Natural killer cell treated with Interleukin-12 subunit alpha and Interleukin-12 subunit beta and Interleukin-15 and Interleukin-18, amount 100 ng/mL, for 72 hours (primary cell): Measurements from ENCODE around the gene ZNF354B. TPM values are rescaled to one million over a fixed set of nuclear protein-coding genes. Genes with fewer than 3 reads are reported as not detected.
"Not testable (repeated sequence)": the region's sequence is repeated elsewhere in the genome, so short reads cannot be mapped to it uniquely, and the experiment has no call there.

Experiments used
- ATAC-seq, 2 donors: fragments of 150-1000 bp; cut with Tn5 transposase in 1 of 2; sonication (Bioruptor Pico), chemical (Tn5 transposase) in 1 of 2; 2 replicates each; pipeline ENCODE4 v1.10.0; 2021
- DNase-seq: peaks from one replicate; pipeline ENCODE4 v3.0.0; 2022; ENCODE audit warnings: low spot score
- H3K27ac Mint-ChIP-seq, 2 donors: 1 replicate in 1 of 2; 2 replicates in 1 of 2; pipeline ENCODE4 v1.8.0; 2022; ENCODE audit warnings: mixed read lengths in 2 of 2, mild to moderate bottlenecking in 1 of 2, moderate library complexity in 1 of 2
- H3K27me3 Mint-ChIP-seq, 2 donors: 1 replicate in 1 of 2; 2 replicates in 1 of 2; pipeline ENCODE4 v1.8.0; 2022; ENCODE audit warnings: mixed read lengths in 2 of 2
- H3K36me3 Mint-ChIP-seq: one replicate; pipeline ENCODE4 v1.8.0; 2022; ENCODE audit warnings: mixed read lengths
- H3K4me1 Mint-ChIP-seq, 2 donors: 1 replicate in 1 of 2; 2 replicates in 1 of 2; pipeline ENCODE4 v1.8.0; 2022; ENCODE audit warnings: low read depth in 2 of 2, mixed read lengths in 2 of 2, mild to moderate bottlenecking in 1 of 2
- H3K4me3 Mint-ChIP-seq: one replicate; pipeline ENCODE4 v1.8.0; 2022; ENCODE audit warnings: mixed read lengths
- H3K9me3 Mint-ChIP-seq: 2 replicates; pipeline ENCODE4 v1.8.0; 2022; ENCODE audit warnings: mixed read lengths
- total RNA-seq, 2 donors: library from RNA; stranded (reverse); gene quantifications; one replicate each; pipeline ENCODE4 v1.2.3, GENCODE V29; 2022

ZNF354B gene
- total RNA-seq: 10 to 100 TPM; 10.3 to 18.7 TPM

DNA sequence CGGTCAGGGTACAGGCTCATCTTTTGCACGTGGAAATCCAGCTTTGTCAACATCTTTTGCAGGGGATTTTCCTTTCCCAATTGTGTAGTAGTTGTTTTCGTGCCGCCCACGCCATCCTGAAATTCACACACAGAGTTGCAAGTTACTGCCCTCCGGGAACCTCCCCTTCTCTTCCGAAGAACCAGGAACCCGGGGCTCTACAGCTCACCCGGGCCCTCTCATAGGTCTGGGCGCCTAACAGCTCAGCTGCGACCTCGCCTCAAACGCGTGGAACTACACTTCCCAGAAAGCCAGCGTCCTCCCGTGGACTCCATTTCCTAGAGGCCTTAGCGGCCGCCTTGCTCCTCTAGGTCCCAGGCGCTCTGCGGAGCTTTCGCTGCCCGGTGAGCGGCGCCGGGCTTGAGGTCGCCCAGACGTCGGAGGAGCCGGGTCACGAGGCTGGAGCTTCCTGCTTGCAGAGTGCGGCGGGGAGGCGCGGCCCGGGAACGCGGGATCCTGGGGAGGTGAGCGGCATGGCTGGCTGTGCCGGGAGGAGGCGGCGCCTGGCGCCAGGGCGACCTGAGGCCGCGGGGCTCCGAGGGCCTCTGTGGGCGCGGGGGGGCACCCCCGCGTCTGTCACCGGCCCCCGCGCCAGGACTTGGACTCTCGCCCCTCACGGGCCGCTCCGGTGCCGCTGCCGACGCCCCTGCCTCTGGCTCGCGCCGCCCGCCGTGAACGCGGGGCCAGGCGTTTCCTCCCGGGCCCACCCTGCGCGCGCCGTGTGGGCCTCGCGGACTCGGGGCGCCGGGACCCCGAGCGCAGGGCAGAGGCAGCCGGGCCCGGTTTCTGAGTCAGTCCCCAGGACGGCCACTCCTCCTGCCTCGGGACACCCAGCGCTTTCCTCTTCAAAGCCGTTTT is at the start of gene ZNF354B:
ZNF354B (plus strand) TSS at position 329 of the 897 bp plus-strand sequence. CDS start 1,095 bp downstream, outside the sequence.
- H3K27me3 Mint-ChIP-seq: no peaks in the 10 kb centered on the region
- H3K36me3 Mint-ChIP-seq: peaks cover 13% of the 10 kb centered on the region
- no peaks in the 10 kb centered on the region for H3K9me3 Mint-ChIP-seq
- peaks cover 19 to 21% of the 10 kb centered on the region in 2 donors for H3K4me1 Mint-ChIP-seq
- DNase-seq: peak; percentile 88
- peak; percentile 95 to 96 for ATAC-seq
- H3K27ac Mint-ChIP-seq: peak within 1 kb of the TSS; percentile 22 to 81
- H3K4me3 Mint-ChIP-seq: peak within 1 kb of the TSS; percentile 88

- Mint-ChIP-seq H3K27me3 (peaks cover 16 to 18% of the 10 kb centered on the region in 2 donors), H3K36me3 (no peaks in the 10 kb centered on the region)
Measured at GRCh38 chr5:178817506-178817905, 42.2 kb upstream of the ZNF354B start.

GRCh38 chr5:178818094-178818493 is 41.7 kb upstream of the ZNF354B start:
- peak in 1 of 2 donors; percentile 24 for ATAC-seq
- H3K9me3 Mint-ChIP-seq: no peaks in the 10 kb centered on the region

More at GRCh38 chr5:178817506-178817905, 42.2 kb upstream of the ZNF354B start:
- Mint-ChIP-seq H3K4me1 (no peaks in the 10 kb centered on the region), H3K27ac (no peak overlapping the region), H3K4me3 (no peak overlapping the region), H3K9me3 (no peaks in the 10 kb centered on the region)
- ATAC-seq: no peak
- no peak for DNase-seq

DNA sequence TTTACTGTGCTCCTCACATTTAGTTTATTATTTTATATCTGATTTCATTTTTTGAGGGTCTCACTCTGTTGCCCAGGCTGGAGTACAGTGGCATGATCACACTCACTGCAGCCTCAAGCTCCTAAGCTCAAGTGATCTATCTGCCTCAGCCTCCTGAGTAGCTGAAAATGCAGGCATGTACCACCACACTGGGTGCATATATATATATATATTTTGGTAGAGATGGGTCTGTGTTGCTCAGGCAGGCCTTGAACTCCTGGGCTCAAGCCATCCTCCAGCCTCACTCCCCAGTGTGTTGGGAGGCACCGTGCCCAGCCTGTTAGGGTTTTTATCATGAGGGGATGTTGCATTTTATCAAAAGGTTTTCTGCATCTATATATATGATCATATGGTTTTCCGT is 39.8 kb upstream of the ZNF354B start:
- H3K9me3 Mint-ChIP-seq: no peaks in the 10 kb centered on the region
- H3K4me1 Mint-ChIP-seq: no peaks in the 10 kb centered on the region
- H3K36me3 Mint-ChIP-seq: no peaks in the 10 kb centered on the region
- ATAC-seq (peak in 1 of 2 donors; percentile 38), DNase-seq (no peak)
- no peak overlapping the region for H3K4me3 Mint-ChIP-seq
- no peak overlapping the region for H3K27ac Mint-ChIP-seq
- peaks cover 11% of the 10 kb centered on the region in 2 donors for H3K27me3 Mint-ChIP-seq

More at GRCh38 chr5:178818094-178818493, 41.7 kb upstream of the ZNF354B start:
- Mint-ChIP-seq H3K36me3 (no peaks in the 10 kb centered on the region), H3K4me1 (no peaks in the 10 kb centered on the region), H3K27ac (no peak overlapping the region), H3K4me3 (no peak overlapping the region), H3K27me3 (peaks cover 14 to 16% of the 10 kb centered on the region in 2 donors)
- no peak for DNase-seq

- no peak overlapping the region for H3K4me3 Mint-ChIP-seq
- no peaks in the 10 kb centered on the region for H3K4me1 Mint-ChIP-seq
- H3K36me3 Mint-ChIP-seq: no peaks in the 10 kb centered on the region
- H3K27ac Mint-ChIP-seq: no peak overlapping the region
- DNase-seq (no peak), ATAC-seq (no peak)
- no peaks in the 10 kb centered on the region for H3K9me3 Mint-ChIP-seq
- H3K27me3 Mint-ChIP-seq: peaks cover 0 to 8% of the 10 kb centered on the region in 2 donors
Measured at GRCh38 chr5:178825444-178825843, 34.3 kb upstream of the ZNF354B start.

- Mint-ChIP-seq H3K4me3 (no peak overlapping the region), H3K4me1 (no peaks in the 10 kb centered on the region), H3K27ac (no peak overlapping the region), H3K27me3 (peaks cover 0 to 8% of the 10 kb centered on the region in 2 donors), H3K9me3 (no peaks in the 10 kb centered on the region), H3K36me3 (no peaks in the 10 kb centered on the region)
- ATAC-seq (no peak), DNase-seq (no peak)
Measured at GRCh38 chr5:178826216-178826615, 33.5 kb upstream of the ZNF354B start.

- Mint-ChIP-seq H3K27me3 (peaks cover 0 to 9% of the 10 kb centered on the region in 2 donors), H3K9me3 (no peaks in the 10 kb centered on the region), H3K4me3 (no peak overlapping the region), H3K36me3 (no peaks in the 10 kb centered on the region), H3K27ac (no peak overlapping the region), H3K4me1 (no peaks in the 10 kb centered on the region)
- DNase-seq (no peak), ATAC-seq (no peak)
Measured at GRCh38 chr5:178827636-178828035, 32.1 kb upstream of the ZNF354B start.

DNA sequence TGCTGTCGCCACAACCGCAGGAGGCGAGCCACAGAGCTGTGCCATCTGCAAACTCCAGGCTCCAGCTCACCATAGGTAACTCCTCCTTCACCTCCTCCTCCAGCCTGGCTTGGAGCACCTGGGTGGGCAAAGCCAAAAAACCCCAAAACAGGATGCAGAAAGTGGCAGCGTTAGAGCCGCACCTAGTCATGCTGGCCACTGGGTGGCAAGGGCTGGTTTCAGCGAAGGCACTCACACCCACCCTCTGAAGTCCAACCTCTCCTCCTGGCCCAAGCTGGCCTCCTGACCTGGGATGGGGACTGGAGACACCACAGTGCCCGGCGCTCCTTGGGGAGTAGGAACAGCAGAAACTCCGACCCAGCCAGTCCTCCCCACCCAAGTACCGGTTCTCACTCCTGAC is 28.7 kb upstream of the ZNF354B start:
- H3K36me3 Mint-ChIP-seq: no peaks in the 10 kb centered on the region
- peaks cover 8 to 14% of the 10 kb centered on the region in 2 donors for H3K27me3 Mint-ChIP-seq
- DNase-seq: no peak
- no peaks in the 10 kb centered on the region for H3K9me3 Mint-ChIP-seq
- H3K27ac Mint-ChIP-seq: no peak overlapping the region
- peak in 1 of 2 donors; percentile 6 for ATAC-seq
- H3K4me3 Mint-ChIP-seq: no peak overlapping the region
- no peaks in the 10 kb centered on the region for H3K4me1 Mint-ChIP-seq

GRCh38 chr5:178832618-178833201 is 27.0 kb upstream of the ZNF354B start:
- Mint-ChIP-seq H3K27me3 (peaks cover 13 to 14% of the 10 kb centered on the region in 2 donors), H3K36me3 (no peaks in the 10 kb centered on the region)

DNA sequence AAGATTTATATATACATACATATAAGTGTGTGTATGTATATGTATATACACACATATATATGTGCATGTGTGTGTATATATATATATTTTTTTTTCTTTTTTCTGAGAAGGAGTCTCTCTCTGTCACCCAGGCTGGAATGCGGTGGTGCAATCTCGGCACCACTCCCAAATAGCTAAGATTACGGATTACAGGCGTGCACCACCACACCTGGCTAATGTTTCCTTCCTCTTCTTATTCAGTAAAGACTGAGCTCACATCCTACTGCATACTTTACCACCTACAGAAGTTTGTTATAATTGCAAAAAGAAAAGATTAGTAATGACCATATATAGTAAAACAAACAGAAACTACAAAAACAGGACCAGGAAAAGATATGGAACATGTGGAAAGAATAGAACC is 23.1 kb upstream of the ZNF354B start:
- DNase-seq: no peak
- no peaks in the 10 kb centered on the region for H3K9me3 Mint-ChIP-seq
- H3K27me3 Mint-ChIP-seq: peaks cover 11 to 21% of the 10 kb centered on the region in 2 donors
- H3K27ac Mint-ChIP-seq: no peak overlapping the region
- no peak for ATAC-seq
- H3K4me3 Mint-ChIP-seq: no peak overlapping the region
- H3K4me1 Mint-ChIP-seq: no peaks in the 10 kb centered on the region
- H3K36me3 Mint-ChIP-seq: no peaks in the 10 kb centered on the region

More at GRCh38 chr5:178832618-178833201, 27.0 kb upstream of the ZNF354B start:
- H3K27ac Mint-ChIP-seq: no peak overlapping the region
- no peaks in the 10 kb centered on the region for H3K9me3 Mint-ChIP-seq
- no peak for ATAC-seq
- no peaks in the 10 kb centered on the region for H3K4me1 Mint-ChIP-seq
- no peak for DNase-seq
- H3K4me3 Mint-ChIP-seq: no peak overlapping the region

DNA sequence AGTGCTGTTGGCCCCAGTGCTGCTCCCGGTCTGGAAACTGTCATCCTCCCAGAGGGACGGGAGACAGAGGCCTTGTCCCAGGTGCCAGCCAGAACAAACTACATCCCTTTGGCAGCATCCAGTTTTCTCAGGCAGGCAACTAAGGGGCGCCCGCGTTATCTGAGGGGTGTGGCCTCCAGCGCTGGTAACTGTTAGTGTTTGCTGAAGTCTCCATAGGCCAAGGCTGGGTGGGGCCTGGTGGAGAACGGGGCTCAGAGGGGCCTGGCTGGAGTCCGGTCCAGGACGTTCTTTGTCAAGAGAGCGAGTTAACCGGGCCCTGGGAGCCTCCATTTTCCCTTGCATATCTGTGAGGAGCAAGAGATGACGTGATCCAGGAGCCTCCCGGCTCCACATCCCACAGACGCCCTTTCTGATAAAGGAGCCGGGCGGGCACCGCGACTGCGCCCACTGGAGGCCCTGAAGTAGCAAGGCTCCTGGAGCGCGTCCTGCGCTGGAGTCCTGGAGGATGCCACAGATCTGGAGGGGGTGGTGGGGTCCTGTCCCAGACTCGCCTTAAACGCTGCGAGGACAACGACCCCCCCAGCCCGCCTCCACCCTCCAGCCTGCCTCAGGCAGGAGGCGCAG is 20.9 kb upstream of the ZNF354B start:
- not testable (repeated sequence) for H3K27ac Mint-ChIP-seq, H3K4me1 Mint-ChIP-seq, DNase-seq, H3K4me3 Mint-ChIP-seq, H3K9me3 Mint-ChIP-seq, H3K36me3 Mint-ChIP-seq, ATAC-seq
- peaks cover 5 to 16% of the 10 kb centered on the region in 2 donors for H3K27me3 Mint-ChIP-seq

DNA sequence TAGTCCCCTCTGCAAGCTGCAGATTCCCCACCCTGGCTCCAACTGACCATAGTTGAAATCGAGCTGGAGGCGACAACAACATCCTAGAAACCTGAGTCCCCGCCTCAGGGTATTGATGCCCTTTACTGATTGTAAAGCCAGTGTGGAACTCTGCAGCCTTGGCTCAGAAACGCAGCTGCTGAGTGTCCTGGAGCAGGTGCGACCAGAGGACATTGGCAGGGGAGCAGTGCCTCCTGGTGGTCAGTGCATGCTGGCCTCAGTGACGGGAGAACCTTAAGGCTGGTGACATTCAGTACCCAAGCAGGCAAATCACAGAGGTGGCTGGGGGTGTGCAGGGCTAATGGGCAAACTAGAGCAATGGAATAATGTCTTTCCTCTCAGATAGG is 20.4 kb upstream of the ZNF354B start:
- ATAC-seq: peak; percentile 40 to 50
- no peaks in the 10 kb centered on the region for H3K36me3 Mint-ChIP-seq

GRCh38 chr5:178840399-178840798 is 19.4 kb upstream of the ZNF354B start:
- DNase-seq, H3K9me3 Mint-ChIP-seq, ATAC-seq, H3K4me1 Mint-ChIP-seq, H3K36me3 Mint-ChIP-seq, H3K4me3 Mint-ChIP-seq, H3K27ac Mint-ChIP-seq: not testable (repeated sequence)
- H3K27me3 Mint-ChIP-seq: peaks cover 7 to 22% of the 10 kb centered on the region in 2 donors

More for the DNA sequence above, 20.4 kb upstream of the ZNF354B start:
- H3K9me3 Mint-ChIP-seq: no peaks in the 10 kb centered on the region
- H3K27ac Mint-ChIP-seq: no peak overlapping the region
- no peaks in the 10 kb centered on the region for H3K4me1 Mint-ChIP-seq
- peaks cover 7 to 21% of the 10 kb centered on the region in 2 donors for H3K27me3 Mint-ChIP-seq
- no peak for DNase-seq
- no peak overlapping the region for H3K4me3 Mint-ChIP-seq
